ENCODE data around the gene KBTBD12.

The KBTBD12 gene

GRCh38 chr3:128011140-128011539 lies 96.1 kb downstream of the KBTBD12 start:
- DNase-seq: peak in 13 of 56 donors; percentile 2 to 36 (median 18)

DNA sequence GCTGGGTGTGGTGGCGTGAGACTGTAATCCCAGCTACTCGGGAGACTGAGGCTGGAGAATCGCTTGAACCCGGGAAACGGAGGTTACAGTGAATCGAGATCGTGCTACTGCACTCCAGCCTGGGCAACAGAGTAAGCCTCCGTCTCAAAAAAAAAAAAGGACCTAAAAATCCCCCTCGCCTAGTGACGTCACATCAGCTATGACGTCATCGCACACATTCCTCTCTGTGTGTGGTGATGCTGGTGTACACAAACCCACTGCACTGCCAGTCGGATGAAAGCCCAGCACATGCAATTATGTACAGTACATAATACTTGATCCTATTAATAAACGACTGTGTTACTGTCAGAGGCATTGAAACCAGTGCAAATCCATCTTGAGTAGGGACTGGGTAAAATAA lies 97.0 kb downstream of the KBTBD12 start:
- DNase-seq: no peak

DNA sequence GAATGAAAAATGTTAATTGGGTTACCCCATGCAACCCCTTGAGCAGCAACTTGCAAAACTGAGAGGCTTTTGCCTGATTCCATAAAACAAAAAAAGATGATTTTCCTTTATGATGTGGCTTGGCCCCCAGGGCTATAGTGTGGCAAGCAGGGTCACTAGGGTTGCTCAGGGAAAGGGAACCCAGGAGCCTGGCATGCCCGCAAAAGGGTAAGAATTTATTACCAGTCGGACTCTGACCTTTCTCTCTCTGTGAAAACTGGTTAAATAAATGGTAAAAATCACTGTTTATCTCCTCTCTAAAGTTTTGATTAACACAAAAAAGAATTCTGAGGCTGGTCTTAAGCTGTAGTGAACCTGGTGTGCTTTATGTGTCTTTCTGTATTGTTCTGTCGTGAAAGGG lies 99.5 kb downstream of the KBTBD12 start:
- no peak for DNase-seq

DNA sequence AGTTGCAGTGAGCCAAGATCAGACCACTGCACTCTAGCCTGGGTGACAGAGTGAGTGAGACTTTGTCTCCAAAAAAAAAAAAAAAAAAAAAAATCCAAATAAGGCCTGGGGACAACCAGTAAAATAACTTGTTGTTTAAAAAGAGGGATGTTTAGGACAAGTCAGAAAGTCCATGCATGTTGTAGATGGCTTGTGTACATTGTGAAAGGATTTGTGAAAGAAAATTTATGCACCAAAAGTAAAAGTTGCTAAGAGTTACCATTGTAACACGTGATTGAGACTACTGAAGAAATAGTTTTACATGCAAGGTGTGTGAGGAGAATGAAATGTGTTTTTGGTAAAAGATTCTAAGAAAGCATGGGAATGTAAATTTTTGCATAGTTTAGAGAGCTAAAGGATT lies 101.5 kb downstream of the KBTBD12 start:
- no peak for DNase-seq

- no peak for DNase-seq
Measured at GRCh38 chr3:128021768-128022372, 106.8 kb downstream of the KBTBD12 start.

DNA sequence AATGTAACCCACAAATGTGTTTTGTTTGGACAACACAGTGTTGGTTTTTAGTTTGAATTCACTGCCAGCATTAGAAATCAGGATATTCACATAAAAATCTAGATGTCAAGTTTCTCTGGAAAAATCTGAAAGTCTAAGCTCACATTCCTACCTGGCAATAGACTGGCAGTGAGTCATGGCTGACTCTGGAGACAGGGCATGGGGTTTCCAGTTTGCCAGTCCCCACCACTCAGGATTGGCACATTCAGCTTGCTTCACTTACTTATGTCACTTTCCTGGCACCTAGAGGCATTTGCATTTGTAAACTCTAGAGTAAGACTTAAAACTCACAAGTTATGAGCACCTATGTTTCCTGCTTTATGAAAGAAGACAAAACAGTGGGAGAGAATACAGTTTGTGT lies 118.1 kb downstream of the KBTBD12 start:
- DNase-seq: no peak

DNA sequence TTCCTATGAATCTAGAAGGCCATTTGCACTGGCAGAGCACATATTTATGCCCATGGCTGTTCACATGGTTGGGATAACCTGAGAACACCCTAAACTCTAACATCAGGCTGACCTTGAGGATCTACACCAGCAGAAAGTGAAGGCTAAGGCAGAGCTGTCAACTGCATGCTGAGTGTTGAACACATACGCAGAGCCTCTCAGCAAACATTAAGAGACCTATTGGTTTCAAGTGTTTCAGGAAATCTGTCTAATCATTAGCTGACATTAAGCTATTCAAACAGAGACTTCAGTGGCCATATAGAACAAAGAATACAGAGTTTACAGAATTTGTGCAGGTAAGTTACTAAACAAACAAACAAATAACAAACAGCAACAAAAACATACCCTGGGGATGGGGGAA lies 121.1 kb downstream of the KBTBD12 start:
- DNase-seq: no peak
